ENCODE data around the gene SPON1. TPM values are rescaled to one million over a fixed set of nuclear protein-coding genes. Genes with fewer than 3 reads are reported as not detected.

The SPON1 gene
- total RNA-seq, 1 donor from 2014 or later = 22.4 TPM

- no peak for TF ChIP-seq CTCF (conservative IDR thresholded peaks at IDR 0.05; ENCODE audit: low read depth, low read length)
- DNase-seq (ENCODE audit: low read depth) = no peak
- H3K4me3 ChIP-seq (ENCODE audit: low read depth, low read length) = no peak overlapping the region
Observed at GRCh38 chr11:14045417-14045816, 82.9 kb downstream of the SPON1 start.

GRCh38 chr11:14052198-14052597 lies 89.7 kb downstream of the SPON1 start:
- H3K4me3 ChIP-seq (ENCODE audit: low read depth, low read length) = no peak overlapping the region
- no peak for TF ChIP-seq CTCF (conservative IDR thresholded peaks at IDR 0.05; ENCODE audit: low read depth, low read length)
- DNase-seq (ENCODE audit: low read depth) = no peak

GRCh38 chr11:14054116-14055107 lies 91.9 kb downstream of the SPON1 start:
- TF ChIP-seq CTCF (conservative IDR thresholded peaks at IDR 0.05; ENCODE audit: low read depth, low read length) = no peak
- no peak for DNase-seq (ENCODE audit: low read depth)
- H3K4me3 ChIP-seq (ENCODE audit: low read depth, low read length) = no peak overlapping the region

GRCh38 chr11:14055936-14056335 lies 93.4 kb downstream of the SPON1 start:
- no peak for TF ChIP-seq CTCF (conservative IDR thresholded peaks at IDR 0.05; ENCODE audit: low read depth, low read length)
- H3K4me3 ChIP-seq (ENCODE audit: low read depth, low read length) = no peak overlapping the region
- DNase-seq (ENCODE audit: low read depth) = no peak

- TF ChIP-seq CTCF (conservative IDR thresholded peaks at IDR 0.05; ENCODE audit: low read depth, low read length) = no peak
- no peak for DNase-seq (ENCODE audit: low read depth)
- no peak overlapping the region for H3K4me3 ChIP-seq (ENCODE audit: low read depth, low read length)
Observed at GRCh38 chr11:14058061-14058460, 95.5 kb downstream of the SPON1 start.

GRCh38 chr11:14059491-14059890 lies 97.0 kb downstream of the SPON1 start:
- H3K4me3 ChIP-seq (ENCODE audit: low read depth, low read length) = no peak overlapping the region
- DNase-seq (ENCODE audit: low read depth) = no peak
- TF ChIP-seq CTCF (conservative IDR thresholded peaks at IDR 0.05; ENCODE audit: low read depth, low read length) = no peak

GRCh38 chr11:14061721-14062120 lies 99.2 kb downstream of the SPON1 start:
- no peak for DNase-seq (ENCODE audit: low read depth)
- no peak for TF ChIP-seq CTCF (conservative IDR thresholded peaks at IDR 0.05; ENCODE audit: low read depth, low read length)
- no peak overlapping the region for H3K4me3 ChIP-seq (ENCODE audit: low read depth, low read length)

All from epithelial cell of proximal tubule (primary cell).